Measurements from ENCODE around the gene MMP14. TPM values are rescaled to one million over a fixed set of nuclear protein-coding genes. Genes with fewer than 3 reads are reported as not detected.
"Not testable (repeated sequence)": the region's sequence is repeated elsewhere in the genome, so short reads cannot be mapped to it uniquely, and the experiment has no call there.

Gene MMP14
- total and polyA plus RNA-seq, 4 donors, result 29.8 to 250 (median 153) TPM

GRCh38 chr14:22848351-22849164 lies 12.2 kb downstream of the MMP14 start:
- Histone ChIP-seq H3K9me3 (ENCODE audit: control insufficient read depth, low read length) (no peaks in the 10 kb centered on the region), H3K4me1 (ENCODE audit: control insufficient read depth in 1 of 2, insufficient read depth in 2 of 2, low read length in 2 of 2) (no peaks in the 10 kb centered on the region), H3K27ac (ENCODE audit: low read depth in 1 of 2, low read length in 2 of 2) (peak overlapping the region; percentile 73 to 95), H3K4me3 (ENCODE audit: low read length in 2 of 2) (no peak overlapping the region), H3K27me3 (ENCODE audit: control insufficient read depth in 1 of 2, insufficient read depth in 2 of 2, low read length in 1 of 2) (no peaks in the 10 kb centered on the region), H3K36me3 (ENCODE audit: control insufficient read depth in 1 of 2, insufficient read depth in 2 of 2, low read length in 1 of 2) (peaks cover 0 to 12% of the 10 kb centered on the region in 2 donors)
- intact Hi-C loops (cut with DNase I), result no loop called here
- DNase-seq, result peak; percentile 93
- peak; percentile 77 for ATAC-seq (ENCODE audit: low FRiP score)
- WGBS, 2 donors, result 0 to 3% methylated on average over 12 of the region's 12 CpGs

DNA sequence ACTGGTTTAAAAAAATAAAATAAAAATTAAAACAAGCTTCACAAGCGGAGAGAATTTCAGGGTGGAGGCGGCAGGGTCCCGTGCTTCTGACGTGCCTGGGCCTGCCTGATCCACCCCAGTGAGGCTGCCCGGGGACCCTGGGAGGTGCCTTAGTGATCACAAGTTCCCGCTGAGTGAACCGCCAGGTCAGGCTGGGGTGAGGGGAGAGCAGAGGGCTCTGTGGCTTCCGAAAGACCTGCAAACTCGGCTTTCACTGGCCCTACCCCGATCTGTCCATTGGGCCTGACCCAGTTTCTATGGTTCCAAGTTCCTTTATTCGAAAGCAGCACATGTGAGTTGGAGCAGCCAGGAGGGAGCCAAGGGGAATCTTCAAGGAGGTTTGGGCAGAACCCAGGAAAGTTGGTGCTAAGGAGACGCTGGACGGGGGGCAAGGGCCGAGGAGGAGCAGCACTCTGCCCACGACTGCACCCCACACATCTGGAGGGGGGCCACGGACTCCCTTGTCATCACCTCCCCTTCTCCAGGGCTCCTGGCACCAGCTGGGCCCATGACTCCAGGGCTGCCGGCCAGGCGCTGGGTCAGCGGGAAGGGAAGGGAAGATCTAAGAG lies 12.9 kb downstream of the MMP14 start:
- 3 to 8% methylated on average over 19 of the region's 19 CpGs for WGBS, 2 donors
- intact Hi-C loops (cut with DNase I), result no loop called here
- peak; percentile 52 for ATAC-seq (ENCODE audit: low FRiP score)
- Histone ChIP-seq H3K4me3 (ENCODE audit: low read length in 2 of 2) (no peak overlapping the region), H3K9me3 (ENCODE audit: control insufficient read depth, low read length) (no peaks in the 10 kb centered on the region), H3K27ac (ENCODE audit: low read depth in 1 of 2, low read length in 2 of 2) (peak overlapping the region; percentile 72 to 95), H3K36me3 (ENCODE audit: control insufficient read depth in 1 of 2, insufficient read depth in 2 of 2, low read length in 1 of 2) (peaks cover 0 to 9% of the 10 kb centered on the region in 2 donors), H3K27me3 (ENCODE audit: control insufficient read depth in 1 of 2, insufficient read depth in 2 of 2, low read length in 1 of 2) (no peaks in the 10 kb centered on the region), H3K4me1 (ENCODE audit: control insufficient read depth in 1 of 2, insufficient read depth in 2 of 2, low read length in 2 of 2) (no peaks in the 10 kb centered on the region)
- DNase-seq, result peak; percentile 81 to 89

GRCh38 chr14:22850944-22851764 lies 14.8 kb downstream of the MMP14 start:
- ATAC-seq (ENCODE audit: low FRiP score) (peak; percentile 82), DNase-seq (peak; percentile 95 to 98)
- H3K9me3 ChIP-seq (ENCODE audit: control insufficient read depth, low read length), result no peaks in the 10 kb centered on the region
- WGBS, 2 donors, result 23 to 29% methylated on average over 9 of the region's 9 CpGs
- H3K36me3 ChIP-seq (ENCODE audit: control insufficient read depth in 1 of 2, insufficient read depth in 2 of 2, low read length in 1 of 2), result no peaks in the 10 kb centered on the region
- intact Hi-C loops (cut with DNase I), result loop anchor here in 1 of 2 donors (1.0 to 10.0 kb wide), 3 partner anchors 14 to 294 kb away; no protein-coding TSS in a partner anchor
- H3K4me3 ChIP-seq (ENCODE audit: low read length in 2 of 2), result no peak overlapping the region
- peak overlapping the region; percentile 10 to 53 for H3K27ac ChIP-seq (ENCODE audit: low read depth in 1 of 2, low read length in 2 of 2)
- no peaks in the 10 kb centered on the region for H3K4me1 ChIP-seq (ENCODE audit: control insufficient read depth in 1 of 2, insufficient read depth in 2 of 2, low read length in 2 of 2)
- no peaks in the 10 kb centered on the region for H3K27me3 ChIP-seq (ENCODE audit: control insufficient read depth in 1 of 2, insufficient read depth in 2 of 2, low read length in 1 of 2)

GRCh38 chr14:22852178-22852577 lies 15.8 kb downstream of the MMP14 start:
- not testable (repeated sequence) for H3K27me3 ChIP-seq (ENCODE audit: control insufficient read depth in 1 of 2, insufficient read depth in 2 of 2, low read length in 1 of 2); H3K4me1 ChIP-seq (ENCODE audit: control insufficient read depth in 1 of 2, insufficient read depth in 2 of 2, low read length in 2 of 2); DNase-seq; H3K36me3 ChIP-seq (ENCODE audit: control insufficient read depth in 1 of 2, insufficient read depth in 2 of 2, low read length in 1 of 2); ATAC-seq (ENCODE audit: low FRiP score); H3K9me3 ChIP-seq (ENCODE audit: control insufficient read depth, low read length); H3K4me3 ChIP-seq (ENCODE audit: low read length in 2 of 2)
- intact Hi-C loops (cut with DNase I), result loop anchor here (2.0 to 10.0 kb wide), 5 partner anchors 15 to 295 kb away; partner anchors contain the start of gene MMP14 (in 1 of the 2)
- 69 to 77% methylated on average over 10 to 12 of the region's 12 CpGs for WGBS, 2 donors
- H3K27ac ChIP-seq (ENCODE audit: low read depth in 1 of 2, low read length in 2 of 2), result peak overlapping the region in 1 of 2 donors; percentile 10

DNA sequence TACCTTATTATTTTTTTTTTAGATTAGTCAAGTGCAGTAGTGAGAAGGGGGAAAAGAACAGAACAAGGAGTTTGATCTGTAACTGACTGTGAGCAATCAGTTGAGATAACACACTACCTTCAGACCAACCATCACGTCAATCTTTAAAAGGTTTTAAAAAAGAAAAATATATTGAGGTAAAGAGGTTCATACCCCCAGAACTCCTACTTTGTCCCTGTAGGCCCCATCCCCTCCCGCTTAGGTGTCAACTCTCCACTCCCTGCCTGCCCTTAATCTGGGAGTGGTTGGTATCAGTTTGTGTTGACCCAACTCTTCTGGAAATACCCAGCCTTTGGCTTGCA lies 16.2 kb downstream of the MMP14 start:
- Histone ChIP-seq H3K27ac (ENCODE audit: low read depth in 1 of 2, low read length in 2 of 2) (no peak overlapping the region), H3K4me1 (ENCODE audit: control insufficient read depth in 1 of 2, insufficient read depth in 2 of 2, low read length in 2 of 2) (no peaks in the 10 kb centered on the region), H3K4me3 (ENCODE audit: low read length in 2 of 2) (no peak overlapping the region)

DNA sequence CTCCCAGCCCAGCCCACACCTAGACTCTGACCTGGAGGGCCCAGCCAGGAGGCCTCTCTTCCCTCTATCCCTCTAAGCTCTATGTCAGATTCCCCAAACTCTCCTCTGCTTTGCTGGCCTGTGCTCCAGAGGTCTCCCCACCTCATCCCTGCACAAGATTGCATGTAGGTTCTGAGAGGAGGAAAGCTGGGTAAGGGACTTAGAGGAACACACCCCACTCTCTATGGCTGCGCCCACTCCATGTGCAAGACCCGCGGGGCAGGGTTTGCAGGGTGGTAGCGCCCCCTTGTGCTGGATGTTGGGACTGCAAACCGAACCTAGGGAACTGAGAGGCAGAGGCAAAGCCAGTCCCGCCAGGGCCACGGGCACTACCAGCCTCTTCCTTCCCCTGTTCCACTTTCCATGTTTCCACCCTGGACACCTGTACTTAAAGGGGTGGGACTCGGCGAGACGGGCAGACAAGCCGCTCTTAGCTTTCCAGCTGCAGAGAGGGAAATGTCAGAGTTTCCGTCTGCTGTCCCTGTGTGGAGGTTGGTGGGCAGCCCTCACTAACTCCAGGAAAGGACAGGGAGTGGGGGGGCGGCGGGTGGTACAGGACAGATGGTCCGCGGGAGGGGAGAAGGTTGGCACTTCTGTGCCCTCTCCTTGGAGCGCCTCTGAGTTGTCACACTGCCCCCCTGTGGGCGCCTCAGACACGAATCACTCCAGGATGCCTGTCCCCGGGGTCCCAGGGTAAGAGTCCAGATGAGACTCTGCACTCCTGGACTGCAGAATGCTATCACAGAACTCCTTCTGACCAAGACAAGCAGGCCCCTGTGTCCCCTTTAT lies 16.8 kb downstream of the MMP14 start:
- ATAC-seq (ENCODE audit: low FRiP score), result peak; percentile 76
- Histone ChIP-seq H3K27ac (ENCODE audit: low read depth in 1 of 2, low read length in 2 of 2) (no peak overlapping the region), H3K4me3 (ENCODE audit: low read length in 2 of 2) (no peak overlapping the region), H3K9me3 (ENCODE audit: control insufficient read depth, low read length) (no peaks in the 10 kb centered on the region), H3K36me3 (ENCODE audit: control insufficient read depth in 1 of 2, insufficient read depth in 2 of 2, low read length in 1 of 2) (no peaks in the 10 kb centered on the region), H3K4me1 (ENCODE audit: control insufficient read depth in 1 of 2, insufficient read depth in 2 of 2, low read length in 2 of 2) (no peaks in the 10 kb centered on the region), H3K27me3 (ENCODE audit: control insufficient read depth in 1 of 2, insufficient read depth in 2 of 2, low read length in 1 of 2) (no peaks in the 10 kb centered on the region)
- 1% methylated on average over 20 of the region's 20 CpGs for WGBS, 2 donors
- peak; percentile 92 to 98 for DNase-seq
- intact Hi-C loops (cut with DNase I), result loop anchor here (1.0 to 10.0 kb wide), 6 partner anchors 16 to 296 kb away; partner anchors contain the start of gene MMP14 (in 1 of the 2)

More for the DNA sequence above, 16.2 kb downstream of the MMP14 start:
- ATAC-seq (ENCODE audit: low FRiP score), result no peak
- 69 to 73% methylated on average over 2 of the region's 2 CpGs for WGBS, 2 donors
- Histone ChIP-seq H3K27me3 (ENCODE audit: control insufficient read depth in 1 of 2, insufficient read depth in 2 of 2, low read length in 1 of 2) (no peaks in the 10 kb centered on the region), H3K36me3 (ENCODE audit: control insufficient read depth in 1 of 2, insufficient read depth in 2 of 2, low read length in 1 of 2) (no peaks in the 10 kb centered on the region), H3K9me3 (ENCODE audit: control insufficient read depth, low read length) (no peaks in the 10 kb centered on the region)
- intact Hi-C loops (cut with DNase I), result loop anchor here (2.0 to 10.0 kb wide), 5 partner anchors 16 to 295 kb away; partner anchors contain the start of gene MMP14 (in 1 of the 2)
- DNase-seq, result no peak

DNA sequence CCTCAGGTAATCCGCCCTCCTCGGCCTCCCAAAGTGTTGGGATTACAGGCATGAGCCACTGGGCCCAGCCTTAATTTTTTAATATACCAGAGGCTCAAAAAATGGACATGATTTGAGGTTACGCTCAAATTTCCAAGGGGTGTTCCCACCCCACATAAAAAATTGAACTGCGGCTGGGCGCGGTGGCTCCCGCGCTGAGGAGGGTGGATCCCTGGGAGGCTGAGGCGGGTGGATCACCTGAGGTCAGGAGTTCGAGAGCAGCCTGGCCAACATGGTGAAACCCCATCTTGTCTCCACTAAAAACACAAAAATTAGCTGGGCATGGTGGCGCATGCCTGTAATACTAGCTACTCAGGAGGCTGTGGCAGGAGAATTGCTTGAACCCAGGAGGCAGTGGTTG lies 17.9 kb downstream of the MMP14 start:
- intact Hi-C loops (cut with DNase I), result loop anchor here in 1 of 2 donors (5.0 to 10.0 kb wide), 2 partner anchors 199 to 297 kb away; no protein-coding TSS in a partner anchor
- H3K27me3 ChIP-seq (ENCODE audit: control insufficient read depth in 1 of 2, insufficient read depth in 2 of 2, low read length in 1 of 2); H3K36me3 ChIP-seq (ENCODE audit: control insufficient read depth in 1 of 2, insufficient read depth in 2 of 2, low read length in 1 of 2); ATAC-seq (ENCODE audit: low FRiP score); H3K27ac ChIP-seq (ENCODE audit: low read depth in 1 of 2, low read length in 2 of 2); H3K9me3 ChIP-seq (ENCODE audit: control insufficient read depth, low read length); H3K4me1 ChIP-seq (ENCODE audit: control insufficient read depth in 1 of 2, insufficient read depth in 2 of 2, low read length in 2 of 2); H3K4me3 ChIP-seq (ENCODE audit: low read length in 2 of 2): not testable (repeated sequence)
- WGBS, 2 donors, result 96 to 97% methylated on average over 11 of the region's 11 CpGs
- DNase-seq, result peak in 1 of 2 donors; percentile 63
